CD14-positive monocyte (primary cell): ENCODE data around the gene NUDT22. TPM values are rescaled to one million over a fixed set of nuclear protein-coding genes. Genes with fewer than 3 reads are reported as not detected.

Source experiments
- DNase-seq, 3 donors: peaks; one replicate each; pipeline ENCODE4 v3.0.0-alpha.2; 2011 to 2022
- H2AFZ ChIP-seq: 2 replicates; pipeline ENCODE4 v1.6.0; 2012; ENCODE audit warnings: mild to moderate bottlenecking, low read depth, low read length, inconsistent platforms; ENCODE audit not compliant: insufficient read depth, poor library complexity, severe bottlenecking
- H3K27ac ChIP-seq, 2 donors: 1 replicate in 1 of 2; 2 replicates in 1 of 2; pipeline ENCODE4 v1.5.1; 2012 to 2013; ENCODE audit warnings: low read length in 2 of 2, control low read depth in 1 of 2, inconsistent platforms in 1 of 2, low read depth in 1 of 2, mild to moderate bottlenecking in 1 of 2
- H3K27me3 ChIP-seq, 2 donors: one replicate each; pipeline versions ENCODE4 v1.6.0 to v1.6.1; 2011 to 2013; ENCODE audit warnings: low read length in 2 of 2; ENCODE audit not compliant: control insufficient read depth in 2 of 2, insufficient read depth in 2 of 2
- H3K36me3 ChIP-seq, 2 donors: replicated peaks in 1 of 2; 1 replicate in 1 of 2; 2 replicates in 1 of 2; pipeline versions ENCODE4 v1.5.1 to v1.6.1; 2012 to 2013; ENCODE audit warnings: low read length in 2 of 2, control low read depth in 1 of 2, inconsistent platforms in 1 of 2, mild to moderate bottlenecking in 1 of 2; ENCODE audit not compliant: insufficient read depth in 2 of 2, control insufficient read depth in 1 of 2
- H3K4me1 ChIP-seq, 2 donors: 1 replicate in 1 of 2; 2 replicates in 1 of 2; pipeline versions ENCODE4 v1.5.1 to v1.6.1; 2012 to 2013; ENCODE audit warnings: low read length in 2 of 2, control low read depth in 1 of 2, inconsistent platforms in 1 of 2, mild to moderate bottlenecking in 1 of 2, moderate library complexity in 1 of 2; ENCODE audit not compliant: insufficient read depth in 2 of 2, control insufficient read depth in 1 of 2
- H3K4me2 ChIP-seq: replicated peaks from 2 replicates; pipeline ENCODE3; 2012; ENCODE audit warnings: low read length, moderate library complexity, mild to moderate bottlenecking; ENCODE audit not compliant: poor library complexity, severe bottlenecking; ENCODE audit errors: extremely low read depth
- H3K4me3 ChIP-seq, 3 experiments: fragments of 200-600 bp in 1 of 3; sonication (generic) in 1 of 3; replicated peaks in 1 of 3; 1 replicate in 2 of 3; 2 replicates in 1 of 3; pipeline ENCODE4 v1.5.1; 2011 to 2013; ENCODE audit warnings: low read length in 3 of 3, mild to moderate bottlenecking in 3 of 3, control low read depth in 2 of 3, low read depth in 2 of 3, inconsistent platforms in 1 of 3, moderate library complexity in 1 of 3
- H3K79me2 ChIP-seq: 2 replicates; pipeline ENCODE4 v1.6.0; 2012; ENCODE audit warnings: mild to moderate bottlenecking, control low read depth, inconsistent platforms, low read length, moderate library complexity; ENCODE audit not compliant: insufficient read depth
- H3K9ac ChIP-seq: 2 replicates; pipeline ENCODE4 v1.6.0; 2017; ENCODE audit warnings: low read length, mild to moderate bottlenecking; ENCODE audit not compliant: insufficient read depth, poor library complexity, severe bottlenecking
- H3K9me3 ChIP-seq, 2 donors: replicated peaks in 1 of 2; 1 replicate in 1 of 2; 2 replicates in 1 of 2; pipeline versions ENCODE4 v1.5.1 to v1.6.1; 2012 to 2013; ENCODE audit warnings: low read length in 2 of 2, control low read depth in 1 of 2; ENCODE audit not compliant: control insufficient read depth in 1 of 2, insufficient read depth in 1 of 2
- H4K20me1 ChIP-seq: 2 replicates; pipeline ENCODE4 v1.6.0; 2012; ENCODE audit warnings: mild to moderate bottlenecking, low read length, control low read depth, moderate library complexity; ENCODE audit not compliant: insufficient read depth
- H3K27ac Mint-ChIP-seq, 7 donors: one replicate each; pipeline ENCODE4 v1.8.0; 2020; ENCODE audit warnings: mild to moderate bottlenecking in 7 of 7, mixed read lengths in 7 of 7, moderate library complexity in 6 of 7, inconsistent platforms in 2 of 7
- H3K27me3 Mint-ChIP-seq, 3 donors: one replicate each; pipeline ENCODE4 v1.8.0; 2021 to 2022; ENCODE audit warnings: low read depth in 3 of 3, mild to moderate bottlenecking in 3 of 3, mixed read lengths in 3 of 3, moderate library complexity in 3 of 3, inconsistent platforms in 1 of 3
- H3K36me3 Mint-ChIP-seq, 2 donors: one replicate each; pipeline ENCODE4 v1.8.0; 2020; ENCODE audit warnings: mixed read lengths in 2 of 2, inconsistent platforms in 1 of 2, mild to moderate bottlenecking in 1 of 2
- H3K4me1 Mint-ChIP-seq: one replicate; pipeline ENCODE4 v1.8.0; 2020; ENCODE audit warnings: mild to moderate bottlenecking, mixed read lengths
- H3K4me3 Mint-ChIP-seq, 2 donors: one replicate each; pipeline ENCODE4 v1.8.0; 2020; ENCODE audit warnings: mild to moderate bottlenecking in 2 of 2, mixed read lengths in 2 of 2, moderate library complexity in 1 of 2
- H3K9me3 Mint-ChIP-seq, 7 donors: one replicate each; pipeline ENCODE4 v1.8.0; 2020 to 2022; ENCODE audit warnings: mixed read lengths in 7 of 7, mild to moderate bottlenecking in 6 of 7, moderate library complexity in 6 of 7, inconsistent platforms in 2 of 7
- WGBS: methylation state at CpG from one replicate; pipeline ENCODE4 v1.1.5; 2013; ENCODE audit warnings: missing lambda C conversion rate; ENCODE audit not compliant: insufficient coverage; 5-methylcytosine and 5-hydroxymethylcytosine counted together
- intact Hi-C, 2 donors: fragments of 100-400 bp; cut with micrococcal nuclease; formaldehyde crosslinking; loops; one replicate each; pipeline versions ENCODE4 v1.15.0 to v1.15.1; 2023
- polyA plus RNA-seq, 3 donors: library from polyadenylated mRNA; depleted of rRNA in 1 of 3; unstranded in 2 of 3; stranded (reverse) in 1 of 3; fragments of 300-500 nt in 2 of 3; fragments of >200 nt in 1 of 3; fragmentation: Illumina TruSeq in 2 of 3; gene quantifications; 1 replicate in 2 of 3; 2 replicates in 1 of 3; pipeline ENCODE4 v1.2.3, GENCODE V29; 2012 to 2021
- TF ChIP-seq, protein P1 (sequence below): fragments of 200-600 bp; IDR thresholded peaks from one replicate; pipeline ENCODE4 v1.8.0; 2022; ENCODE audit warnings: antibody characterized with exemption, mild to moderate bottlenecking

Gene NUDT22
- polyA plus RNA-seq, 3 donors, result 47.9 to 86.1 (median 56.1) TPM

- Histone ChIP-seq H4K20me1 (no peaks in the 10 kb centered on the region), H3K27ac (peak overlapping the region in 1 of 2 donors; percentile 11), H3K9me3 (no peaks in the 10 kb centered on the region), H3K4me3 (no peak overlapping the region), H3K27me3 (no peaks in the 10 kb centered on the region), H3K4me2 (no peak overlapping the region), H3K4me1 (peaks cover 61 to 75% of the 10 kb centered on the region in 2 donors), H3K36me3 (peaks cover 10 to 12% of the 10 kb centered on the region in 2 donors), H3K79me2 (peaks cover 40% of the 10 kb centered on the region), H3K9ac (no peak overlapping the region), H2AFZ (no peak overlapping the region)
- DNase-seq, result no peak
- WGBS, result 57% methylated on average over 2 of the region's 5 CpGs
- no peak overlapping the region for H3K4me3 Mint-ChIP-seq
- H3K4me1 Mint-ChIP-seq, result peaks cover 55% of the 10 kb centered on the region
- peak overlapping the region in 4 of 7 donors; percentile 25 to 54 (median 40) for H3K27ac Mint-ChIP-seq
- intact Hi-C loops, result loop anchor here (5.0 kb wide), 2 partner anchors 37 to 58 kb away; partner anchors contain the start of genes FERMT3 (in 2 of the 2) and CATSPERZ (in 1 of the 2)
- TF ChIP-seq, protein P1, sequence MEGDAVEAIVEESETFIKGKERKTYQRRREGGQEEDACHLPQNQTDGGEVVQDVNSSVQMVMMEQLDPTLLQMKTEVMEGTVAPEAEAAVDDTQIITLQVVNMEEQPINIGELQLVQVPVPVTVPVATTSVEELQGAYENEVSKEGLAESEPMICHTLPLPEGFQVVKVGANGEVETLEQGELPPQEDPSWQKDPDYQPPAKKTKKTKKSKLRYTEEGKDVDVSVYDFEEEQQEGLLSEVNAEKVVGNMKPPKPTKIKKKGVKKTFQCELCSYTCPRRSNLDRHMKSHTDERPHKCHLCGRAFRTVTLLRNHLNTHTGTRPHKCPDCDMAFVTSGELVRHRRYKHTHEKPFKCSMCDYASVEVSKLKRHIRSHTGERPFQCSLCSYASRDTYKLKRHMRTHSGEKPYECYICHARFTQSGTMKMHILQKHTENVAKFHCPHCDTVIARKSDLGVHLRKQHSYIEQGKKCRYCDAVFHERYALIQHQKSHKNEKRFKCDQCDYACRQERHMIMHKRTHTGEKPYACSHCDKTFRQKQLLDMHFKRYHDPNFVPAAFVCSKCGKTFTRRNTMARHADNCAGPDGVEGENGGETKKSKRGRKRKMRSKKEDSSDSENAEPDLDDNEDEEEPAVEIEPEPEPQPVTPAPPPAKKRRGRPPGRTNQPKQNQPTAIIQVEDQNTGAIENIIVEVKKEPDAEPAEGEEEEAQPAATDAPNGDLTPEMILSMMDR, result no peak
- no peaks in the 10 kb centered on the region for H3K9me3 Mint-ChIP-seq
- peaks cover 0 to 5% (median 2%) of the 10 kb centered on the region in 3 donors for H3K27me3 Mint-ChIP-seq
- H3K36me3 Mint-ChIP-seq, result peaks cover 14 to 16% of the 10 kb centered on the region in 2 donors
Measured at GRCh38 chr11:64244107-64244506, 18.0 kb downstream of the NUDT22 start.

DNA sequence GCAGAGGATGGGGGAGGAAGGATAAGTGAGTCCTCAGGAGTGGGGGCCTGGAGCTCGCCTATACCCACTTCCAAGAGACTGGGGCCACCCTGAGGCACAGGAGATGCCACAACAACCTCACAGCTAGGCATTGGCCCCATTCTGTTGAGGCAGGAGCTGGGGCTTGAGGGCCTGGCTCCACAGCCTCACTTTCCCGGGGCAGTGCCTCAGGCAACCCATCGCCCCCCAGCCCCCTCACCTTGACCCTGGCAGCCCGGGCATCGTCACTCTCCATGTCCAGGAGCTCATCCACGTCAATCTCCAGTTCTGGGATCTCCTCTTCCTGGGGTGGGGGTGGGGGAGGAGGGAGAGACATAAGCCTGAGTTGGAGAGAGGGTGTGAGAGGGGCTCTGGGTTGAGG is 18.9 kb downstream of the NUDT22 start:
- TF ChIP-seq, protein P1, result no peak
- Mint-ChIP-seq H3K4me1 (peaks cover 48% of the 10 kb centered on the region), H3K36me3 (peaks cover 13 to 14% of the 10 kb centered on the region in 2 donors), H3K4me3 (peak overlapping the region; percentile 85 to 89), H3K9me3 (no peaks in the 10 kb centered on the region), H3K27me3 (peaks cover 0 to 4% (median 3%) of the 10 kb centered on the region in 3 donors), H3K27ac (peak overlapping the region in 3 of 7 donors; percentile 65 to 78 (median 75))
- H3K36me3 ChIP-seq, result peaks cover 10 to 12% of the 10 kb centered on the region in 2 donors
- H3K9me3 ChIP-seq, result no peaks in the 10 kb centered on the region
- H3K79me2 ChIP-seq, result peaks cover 40% of the 10 kb centered on the region
- intact Hi-C loops, result loop anchor here (5.0 kb wide), 2 partner anchors 38 to 57 kb away; partner anchors contain the start of genes FERMT3 (in 2 of the 2) and CATSPERZ (in 1 of the 2)
- H2AFZ ChIP-seq, result no peak overlapping the region
- H3K4me3 ChIP-seq, result peak overlapping the region in 1 of 3 experiments; percentile 86
- peak overlapping the region; percentile 91 for H3K4me2 ChIP-seq
- no peak for DNase-seq
- WGBS, result no CpG with 5 or more reads among the region's 6 CpGs
- H4K20me1 ChIP-seq, result no peaks in the 10 kb centered on the region
- H3K4me1 ChIP-seq, result peaks cover 52 to 66% of the 10 kb centered on the region in 2 donors
- peak overlapping the region; percentile 13 to 92 for H3K27ac ChIP-seq
- no peaks in the 10 kb centered on the region for H3K27me3 ChIP-seq
- H3K9ac ChIP-seq, result peak overlapping the region; percentile 76
